Measurements from ENCODE around the gene CAMK4.

The CAMK4 gene

DNA sequence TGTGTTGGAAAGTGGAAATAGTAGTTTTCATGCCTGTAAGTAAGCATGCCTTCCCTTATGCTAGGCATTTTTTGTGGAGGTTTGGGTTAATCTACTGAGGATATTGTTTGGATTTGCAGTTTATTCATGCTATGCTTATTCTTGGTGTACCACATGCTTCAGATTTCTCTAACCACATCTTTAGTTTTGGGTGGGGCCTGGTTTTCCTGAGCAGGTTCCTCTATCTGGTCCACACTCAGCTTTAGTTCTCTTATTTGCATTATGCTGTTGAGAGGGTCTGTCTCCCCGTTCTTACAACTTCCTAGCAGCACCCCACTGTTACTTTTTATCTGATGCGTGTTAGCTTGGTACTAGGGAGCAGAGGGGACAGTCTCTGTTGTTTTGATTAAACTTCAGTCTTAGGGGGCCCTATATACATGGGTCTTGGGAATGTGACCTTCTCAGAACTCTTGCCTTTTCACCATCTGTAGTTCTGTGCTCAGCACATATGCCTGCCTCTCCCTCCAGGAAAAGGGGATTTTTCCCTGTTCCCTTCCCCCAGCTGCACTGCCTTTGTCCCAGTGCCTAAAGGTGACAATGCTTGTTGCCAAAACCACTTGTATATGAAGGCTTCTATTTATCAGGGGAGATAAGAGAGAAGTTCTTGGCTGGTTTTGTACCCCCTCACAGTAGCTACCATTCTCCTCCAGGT lies 10.0 kb upstream of the CAMK4 start:
- H3K9me3 ChIP-seq (ENCODE audit: control insufficient read depth in 2 of 2, low read length in 2 of 2): no peaks in the 10 kb centered on the region
- no peaks in the 10 kb centered on the region for H3K27me3 ChIP-seq (ENCODE audit: control insufficient read depth in 2 of 2, insufficient read depth in 2 of 2, low read length in 2 of 2)

DNA sequence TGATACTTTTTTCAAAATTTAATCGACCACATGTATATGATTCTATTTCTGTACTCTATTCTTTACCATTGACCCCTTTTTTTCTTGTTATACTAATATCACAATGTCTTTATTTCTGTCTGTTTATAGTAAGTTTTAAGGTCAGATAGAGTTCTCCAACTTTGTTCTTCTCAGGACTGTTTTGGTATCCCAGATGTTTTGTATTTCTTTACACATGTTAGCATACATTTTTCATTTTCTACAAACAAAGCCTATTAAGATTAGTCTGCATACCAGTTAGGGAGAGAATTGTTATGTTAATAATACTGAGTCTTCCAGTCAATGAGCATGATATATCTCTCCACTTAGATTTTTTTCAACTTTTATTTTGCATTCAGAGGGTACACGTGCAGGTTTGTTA lies 8.2 kb upstream of the CAMK4 start:
- Histone ChIP-seq H3K4me1 (ENCODE audit: control insufficient read depth in 2 of 2, insufficient read depth in 2 of 2, low read length in 2 of 2) (no peaks in the 10 kb centered on the region), H3K4me3 (ENCODE audit: low read length in 2 of 2) (no peak overlapping the region), H3K9me3 (ENCODE audit: control insufficient read depth in 2 of 2, low read length in 2 of 2) (no peaks in the 10 kb centered on the region), H3K27ac (ENCODE audit: low read depth in 2 of 2, low read length in 2 of 2) (no peak overlapping the region), H3K27me3 (ENCODE audit: control insufficient read depth in 2 of 2, insufficient read depth in 2 of 2, low read length in 2 of 2) (no peaks in the 10 kb centered on the region), H3K36me3 (ENCODE audit: control insufficient read depth in 2 of 2, insufficient read depth in 2 of 2, low read length in 2 of 2) (no peaks in the 10 kb centered on the region), H3K9ac (ENCODE audit: low read depth in 1 of 2, low read length in 2 of 2) (no peak overlapping the region)

More for the DNA sequence above, 10.0 kb upstream of the CAMK4 start:
- Histone ChIP-seq H3K36me3 (ENCODE audit: control insufficient read depth in 2 of 2, insufficient read depth in 2 of 2, low read length in 2 of 2) (no peaks in the 10 kb centered on the region), H3K4me3 (ENCODE audit: low read length in 2 of 2) (no peak overlapping the region), H3K9ac (ENCODE audit: low read depth in 1 of 2, low read length in 2 of 2) (no peak overlapping the region), H3K4me1 (ENCODE audit: control insufficient read depth in 2 of 2, insufficient read depth in 2 of 2, low read length in 2 of 2) (no peaks in the 10 kb centered on the region), H3K27ac (ENCODE audit: low read depth in 2 of 2, low read length in 2 of 2) (no peak overlapping the region)

DNA sequence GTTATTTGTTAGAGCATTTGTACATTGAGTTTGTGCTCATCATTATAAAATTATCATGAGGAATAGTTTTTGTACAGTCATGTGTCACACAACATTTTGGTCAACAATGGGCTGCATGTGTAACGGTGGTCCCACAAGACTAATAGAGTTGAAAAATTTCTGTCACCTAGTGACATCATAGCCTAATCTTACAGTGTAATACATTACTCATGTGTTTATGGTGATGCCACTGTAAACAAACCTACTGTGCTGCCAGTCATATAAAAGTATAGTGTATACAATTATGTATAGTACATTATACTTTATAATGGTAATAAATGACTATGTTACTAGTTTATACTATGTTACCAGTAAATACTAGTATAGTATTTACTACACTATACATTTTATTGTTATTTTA lies 3.0 kb upstream of the CAMK4 start:
- H3K27me3 ChIP-seq (ENCODE audit: control insufficient read depth in 2 of 2, insufficient read depth in 2 of 2, low read length in 2 of 2): peaks cover 3 to 21% of the 10 kb centered on the region in 2 donors

DNA sequence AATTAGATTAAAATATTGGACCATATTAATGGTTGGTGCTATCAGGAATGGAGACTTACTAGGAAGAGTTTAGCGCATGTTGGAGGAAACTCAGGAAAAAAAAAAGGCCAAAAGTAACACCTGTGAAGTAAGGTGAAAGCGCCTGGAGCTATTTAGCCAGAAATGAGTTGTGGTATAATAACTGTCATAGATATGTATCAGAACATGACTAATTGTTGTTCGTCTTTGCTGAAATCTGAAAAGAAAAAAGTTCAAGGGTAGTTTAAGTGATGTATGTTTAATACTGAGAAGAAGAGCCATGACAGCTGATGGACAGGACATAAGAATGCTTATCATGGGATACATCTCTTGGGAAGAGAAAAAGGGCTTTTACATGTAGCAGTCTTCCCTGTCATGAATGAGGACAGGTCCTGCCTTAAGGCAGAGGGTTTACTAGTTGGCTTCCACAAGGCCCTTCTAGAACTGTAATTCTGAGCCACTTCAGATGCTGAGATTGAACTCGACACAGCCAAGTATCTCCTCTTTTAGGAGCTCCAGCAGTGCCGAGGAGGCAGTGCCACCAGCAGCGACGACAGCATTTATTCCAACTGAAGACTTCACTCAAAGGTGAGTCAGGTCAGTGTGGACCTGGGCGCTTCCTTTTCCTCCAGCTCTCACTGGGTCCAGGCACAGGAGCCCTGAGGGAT lies 940 bp upstream of the CAMK4 start:
- Histone ChIP-seq H3K36me3 (ENCODE audit: control insufficient read depth in 2 of 2, insufficient read depth in 2 of 2, low read length in 2 of 2) (no peaks in the 10 kb centered on the region), H3K9ac (ENCODE audit: low read depth in 1 of 2, low read length in 2 of 2) (no peak overlapping the region), H3K27me3 (ENCODE audit: control insufficient read depth in 2 of 2, insufficient read depth in 2 of 2, low read length in 2 of 2) (peaks cover 3 to 27% of the 10 kb centered on the region in 2 donors), H3K4me1 (ENCODE audit: control insufficient read depth in 2 of 2, insufficient read depth in 2 of 2, low read length in 2 of 2) (peaks cover 0 to 4% of the 10 kb centered on the region in 2 donors), H3K4me3 (ENCODE audit: low read length in 2 of 2) (peak overlapping the region; percentile 60 to 65), H3K9me3 (ENCODE audit: control insufficient read depth in 2 of 2, low read length in 2 of 2) (no peaks in the 10 kb centered on the region), H3K27ac (ENCODE audit: low read depth in 2 of 2, low read length in 2 of 2) (no peak overlapping the region)

More for the DNA sequence above, 3.0 kb upstream of the CAMK4 start:
- no peak overlapping the region for H3K4me3 ChIP-seq (ENCODE audit: low read length in 2 of 2)
- no peaks in the 10 kb centered on the region for H3K9me3 ChIP-seq (ENCODE audit: control insufficient read depth in 2 of 2, low read length in 2 of 2)
- H3K27ac ChIP-seq (ENCODE audit: low read depth in 2 of 2, low read length in 2 of 2): no peak overlapping the region
- H3K36me3 ChIP-seq (ENCODE audit: control insufficient read depth in 2 of 2, insufficient read depth in 2 of 2, low read length in 2 of 2): no peaks in the 10 kb centered on the region
- no peak overlapping the region for H3K9ac ChIP-seq (ENCODE audit: low read depth in 1 of 2, low read length in 2 of 2)
- H3K4me1 ChIP-seq (ENCODE audit: control insufficient read depth in 2 of 2, insufficient read depth in 2 of 2, low read length in 2 of 2): peaks cover 0 to 4% of the 10 kb centered on the region in 2 donors

DNA sequence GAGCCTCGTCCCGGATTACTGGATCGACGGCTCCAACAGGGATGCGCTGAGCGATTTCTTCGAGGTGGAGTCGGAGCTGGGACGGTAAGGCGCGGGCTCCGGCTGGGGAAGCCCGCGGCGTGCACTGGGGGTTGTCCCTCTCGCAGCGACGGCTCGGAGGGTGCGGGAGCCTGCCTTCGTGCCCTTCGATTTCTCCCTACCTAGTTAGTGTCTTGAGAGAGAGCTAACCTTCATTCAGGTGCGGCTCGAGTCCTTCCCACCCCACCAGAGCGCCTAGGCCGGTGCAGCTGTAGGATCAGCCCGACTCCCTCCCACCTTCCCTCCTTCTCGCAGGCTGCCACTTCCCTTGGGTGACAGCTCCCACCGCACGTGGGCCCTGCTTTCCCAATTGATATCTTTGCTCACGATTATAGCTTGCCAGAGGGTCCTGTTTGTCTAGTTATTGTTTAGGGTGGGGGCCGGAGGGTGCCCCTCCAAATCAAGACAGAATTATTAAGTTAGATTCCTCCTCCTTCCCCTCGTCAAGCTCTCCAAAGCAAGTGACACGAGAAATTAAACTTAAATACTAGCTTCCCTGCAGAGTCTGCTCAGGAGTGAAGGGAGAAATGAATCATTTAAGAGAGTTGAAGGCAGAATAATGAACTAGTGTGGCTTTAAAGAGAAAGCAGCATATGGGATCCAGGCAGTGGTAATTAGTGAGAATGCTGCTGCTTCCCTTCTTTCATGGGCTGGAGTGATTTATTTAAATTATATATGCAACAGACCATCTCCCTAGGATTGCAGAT lies 569 bp downstream of the CAMK4 start:
- Histone ChIP-seq H3K27ac (ENCODE audit: low read depth in 2 of 2, low read length in 2 of 2) (no peak overlapping the region), H3K36me3 (ENCODE audit: control insufficient read depth in 2 of 2, insufficient read depth in 2 of 2, low read length in 2 of 2) (no peaks in the 10 kb centered on the region), H3K27me3 (ENCODE audit: control insufficient read depth in 2 of 2, insufficient read depth in 2 of 2, low read length in 2 of 2) (peaks cover 3 to 27% of the 10 kb centered on the region in 2 donors), H3K9me3 (ENCODE audit: control insufficient read depth in 2 of 2, low read length in 2 of 2) (no peaks in the 10 kb centered on the region), H3K4me1 (ENCODE audit: control insufficient read depth in 2 of 2, insufficient read depth in 2 of 2, low read length in 2 of 2) (peaks cover 4 to 5% of the 10 kb centered on the region in 2 donors), H3K4me3 (ENCODE audit: low read length in 2 of 2) (peak overlapping the region; percentile 65 to 72), H3K9ac (ENCODE audit: low read depth in 1 of 2, low read length in 2 of 2) (peak overlapping the region; percentile 50 to 53)

DNA sequence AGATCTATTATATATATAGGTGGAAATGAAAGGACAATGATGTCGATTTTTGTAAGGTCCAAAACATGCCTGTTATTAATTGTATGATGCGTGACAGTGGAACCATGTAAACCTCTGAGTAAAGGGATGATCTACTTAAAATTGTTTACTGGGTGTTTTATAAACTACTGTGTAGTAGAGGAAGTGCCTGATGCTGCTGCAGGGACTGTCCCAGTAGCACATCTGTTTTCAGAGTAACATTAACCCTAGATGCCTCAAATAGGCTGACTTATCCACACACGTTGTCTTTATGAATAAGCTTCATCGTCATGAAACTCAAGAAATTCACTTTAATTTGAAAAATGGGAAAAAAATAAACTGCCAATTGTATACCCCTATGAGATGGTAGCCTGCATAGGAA lies 1.7 kb downstream of the CAMK4 start:
- Histone ChIP-seq H3K4me1 (ENCODE audit: control insufficient read depth in 2 of 2, insufficient read depth in 2 of 2, low read length in 2 of 2) (peaks cover 4 to 5% of the 10 kb centered on the region in 2 donors), H3K36me3 (ENCODE audit: control insufficient read depth in 2 of 2, insufficient read depth in 2 of 2, low read length in 2 of 2) (no peaks in the 10 kb centered on the region), H3K9ac (ENCODE audit: low read depth in 1 of 2, low read length in 2 of 2) (no peak overlapping the region), H3K27me3 (ENCODE audit: control insufficient read depth in 2 of 2, insufficient read depth in 2 of 2, low read length in 2 of 2) (peaks cover 3 to 27% of the 10 kb centered on the region in 2 donors), H3K4me3 (ENCODE audit: low read length in 2 of 2) (no peak overlapping the region), H3K27ac (ENCODE audit: low read depth in 2 of 2, low read length in 2 of 2) (no peak overlapping the region), H3K9me3 (ENCODE audit: control insufficient read depth in 2 of 2, low read length in 2 of 2) (no peaks in the 10 kb centered on the region)

DNA sequence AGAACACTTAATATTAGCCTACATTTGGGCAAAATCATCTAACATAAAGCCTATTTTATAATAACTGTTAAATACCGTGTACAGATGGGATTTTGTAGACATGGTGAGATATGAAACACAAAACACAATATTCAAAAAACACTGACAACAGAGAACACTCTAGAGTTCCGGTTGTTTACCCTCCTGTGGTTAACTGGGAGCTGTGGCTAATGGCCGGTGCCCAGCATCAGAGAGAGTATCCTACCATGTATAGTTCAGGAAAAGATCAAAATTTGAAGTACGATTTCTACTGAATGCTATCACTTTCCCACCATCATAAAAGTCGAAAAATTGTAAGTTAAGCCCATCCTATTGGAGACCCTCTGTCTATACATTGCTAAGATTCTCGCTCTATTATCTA lies 2.4 kb downstream of the CAMK4 start:
- Histone ChIP-seq H3K36me3 (ENCODE audit: control insufficient read depth in 2 of 2, insufficient read depth in 2 of 2, low read length in 2 of 2) (no peaks in the 10 kb centered on the region), H3K9me3 (ENCODE audit: control insufficient read depth in 2 of 2, low read length in 2 of 2) (no peaks in the 10 kb centered on the region), H3K4me3 (ENCODE audit: low read length in 2 of 2) (no peak overlapping the region), H3K27ac (ENCODE audit: low read depth in 2 of 2, low read length in 2 of 2) (peak overlapping the region in 1 of 2 donors; percentile 1), H3K27me3 (ENCODE audit: control insufficient read depth in 2 of 2, insufficient read depth in 2 of 2, low read length in 2 of 2) (peaks cover 3 to 27% of the 10 kb centered on the region in 2 donors), H3K9ac (ENCODE audit: low read depth in 1 of 2, low read length in 2 of 2) (no peak overlapping the region), H3K4me1 (ENCODE audit: control insufficient read depth in 2 of 2, insufficient read depth in 2 of 2, low read length in 2 of 2) (peaks cover 4 to 5% of the 10 kb centered on the region in 2 donors)

DNA sequence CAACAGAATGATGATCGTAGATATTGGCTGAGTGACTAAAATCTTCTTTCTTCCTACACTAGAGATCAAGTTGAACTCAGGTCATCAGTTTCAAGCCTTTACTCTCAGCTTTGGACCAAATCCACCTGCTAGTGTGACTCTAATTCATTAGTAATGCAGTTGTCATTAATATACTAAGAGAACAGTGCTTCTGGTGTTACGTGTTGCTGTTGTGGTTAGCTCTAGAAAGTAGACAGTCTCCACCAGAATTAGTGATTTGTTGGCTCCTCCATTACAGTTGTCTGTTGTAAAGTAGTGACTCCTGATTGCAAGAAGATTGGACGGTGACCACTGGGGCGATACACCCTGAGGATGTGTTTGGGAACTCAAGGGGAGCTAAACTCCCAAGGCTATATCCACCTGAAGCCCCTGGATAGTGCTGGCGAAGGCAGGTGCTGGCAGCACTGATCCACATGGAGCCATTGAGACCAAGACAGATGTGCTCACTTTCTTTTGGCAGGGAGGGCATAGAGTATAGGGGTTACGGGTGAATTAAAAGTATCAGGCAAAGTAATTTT lies 3.1 kb downstream of the CAMK4 start:
- Histone ChIP-seq H3K27ac (ENCODE audit: low read depth in 2 of 2, low read length in 2 of 2) (no peak overlapping the region), H3K4me3 (ENCODE audit: low read length in 2 of 2) (no peak overlapping the region), H3K36me3 (ENCODE audit: control insufficient read depth in 2 of 2, insufficient read depth in 2 of 2, low read length in 2 of 2) (no peaks in the 10 kb centered on the region), H3K9me3 (ENCODE audit: control insufficient read depth in 2 of 2, low read length in 2 of 2) (no peaks in the 10 kb centered on the region), H3K9ac (ENCODE audit: low read depth in 1 of 2, low read length in 2 of 2) (no peak overlapping the region), H3K27me3 (ENCODE audit: control insufficient read depth in 2 of 2, insufficient read depth in 2 of 2, low read length in 2 of 2) (peaks cover 3 to 27% of the 10 kb centered on the region in 2 donors), H3K4me1 (ENCODE audit: control insufficient read depth in 2 of 2, insufficient read depth in 2 of 2, low read length in 2 of 2) (peaks cover 4 to 5% of the 10 kb centered on the region in 2 donors)

DNA sequence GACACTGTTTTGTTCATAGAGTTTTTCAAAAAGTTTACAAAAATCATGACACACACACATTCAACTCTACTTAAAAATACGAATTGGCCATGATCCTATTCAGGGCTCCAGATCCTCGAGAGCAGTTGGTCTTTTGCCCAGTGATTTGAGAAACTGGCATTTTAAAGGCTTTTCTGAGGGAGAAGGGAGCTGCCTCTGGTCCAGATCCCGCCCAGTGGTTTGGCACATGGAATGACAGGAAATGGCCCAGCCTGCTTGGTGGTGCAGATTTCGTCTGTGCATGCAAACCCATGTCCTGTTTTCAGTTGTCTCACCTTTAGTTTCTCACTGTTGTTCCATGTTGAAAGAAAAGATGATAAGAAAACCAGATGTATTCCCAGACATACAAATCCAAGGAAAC lies 3.6 kb downstream of the CAMK4 start:
- no peak overlapping the region for H3K4me3 ChIP-seq (ENCODE audit: low read length in 2 of 2)
- no peak overlapping the region for H3K27ac ChIP-seq (ENCODE audit: low read depth in 2 of 2, low read length in 2 of 2)
- no peaks in the 10 kb centered on the region for H3K36me3 ChIP-seq (ENCODE audit: control insufficient read depth in 2 of 2, insufficient read depth in 2 of 2, low read length in 2 of 2)
- peaks cover 4 to 5% of the 10 kb centered on the region in 2 donors for H3K4me1 ChIP-seq (ENCODE audit: control insufficient read depth in 2 of 2, insufficient read depth in 2 of 2, low read length in 2 of 2)
- peaks cover 3 to 27% of the 10 kb centered on the region in 2 donors for H3K27me3 ChIP-seq (ENCODE audit: control insufficient read depth in 2 of 2, insufficient read depth in 2 of 2, low read length in 2 of 2)
- H3K9ac ChIP-seq (ENCODE audit: low read depth in 1 of 2, low read length in 2 of 2): no peak overlapping the region
- H3K9me3 ChIP-seq (ENCODE audit: control insufficient read depth in 2 of 2, low read length in 2 of 2): no peaks in the 10 kb centered on the region

Measured in mucosa of rectum (tissue), 2 donors.